GM18858 (cell line): ENCODE measurements around the gene S100A5.
"Not testable (repeated sequence)": the region's sequence is repeated elsewhere in the genome, so short reads cannot be mapped to it uniquely, and the experiment has no call there.

Experiments
- ATAC-seq: cut with Tn5 transposase; IDR thresholded peaks from one replicate; pipeline ENCODE4 v1.9.1; 2021; ENCODE audit not compliant: unreplicated experiment

S100A5 gene

DNA sequence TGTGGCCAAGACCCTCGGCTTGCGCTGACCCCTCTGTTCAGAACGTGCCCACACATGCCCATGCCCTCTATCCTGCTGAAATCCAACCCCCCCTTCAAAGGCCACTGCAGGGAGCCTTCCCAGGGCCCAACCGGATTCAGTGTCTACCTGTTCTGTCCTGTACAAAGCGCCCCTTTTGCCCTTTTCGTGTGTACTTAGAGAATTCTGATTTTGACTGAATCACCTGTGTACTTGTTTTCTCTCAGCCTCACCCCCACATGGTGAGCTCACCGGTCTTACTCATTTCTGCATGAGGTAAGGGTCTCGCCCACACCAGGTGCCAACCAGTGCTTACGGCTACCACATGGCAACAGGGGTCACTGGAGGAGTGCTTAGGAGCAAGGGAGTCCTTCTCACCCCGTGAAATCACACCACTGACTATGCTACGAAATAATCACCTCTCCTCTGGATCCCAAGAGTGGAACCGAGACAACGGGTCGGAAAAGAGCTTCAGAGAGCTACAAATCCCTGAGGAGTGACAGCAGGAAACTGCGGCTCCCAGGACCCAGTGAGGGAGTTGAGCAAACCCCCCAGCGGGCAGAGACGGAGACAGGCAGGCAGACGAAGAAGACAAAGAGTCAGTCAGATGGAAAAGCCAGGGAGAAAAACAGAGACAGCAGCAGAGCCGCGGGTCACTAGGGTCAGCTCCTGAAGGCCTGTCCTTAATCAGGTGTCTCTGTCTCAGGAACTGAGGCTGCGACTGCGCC is 27.1 kb upstream of the S100A5 start:
- no peak for ATAC-seq

DNA sequence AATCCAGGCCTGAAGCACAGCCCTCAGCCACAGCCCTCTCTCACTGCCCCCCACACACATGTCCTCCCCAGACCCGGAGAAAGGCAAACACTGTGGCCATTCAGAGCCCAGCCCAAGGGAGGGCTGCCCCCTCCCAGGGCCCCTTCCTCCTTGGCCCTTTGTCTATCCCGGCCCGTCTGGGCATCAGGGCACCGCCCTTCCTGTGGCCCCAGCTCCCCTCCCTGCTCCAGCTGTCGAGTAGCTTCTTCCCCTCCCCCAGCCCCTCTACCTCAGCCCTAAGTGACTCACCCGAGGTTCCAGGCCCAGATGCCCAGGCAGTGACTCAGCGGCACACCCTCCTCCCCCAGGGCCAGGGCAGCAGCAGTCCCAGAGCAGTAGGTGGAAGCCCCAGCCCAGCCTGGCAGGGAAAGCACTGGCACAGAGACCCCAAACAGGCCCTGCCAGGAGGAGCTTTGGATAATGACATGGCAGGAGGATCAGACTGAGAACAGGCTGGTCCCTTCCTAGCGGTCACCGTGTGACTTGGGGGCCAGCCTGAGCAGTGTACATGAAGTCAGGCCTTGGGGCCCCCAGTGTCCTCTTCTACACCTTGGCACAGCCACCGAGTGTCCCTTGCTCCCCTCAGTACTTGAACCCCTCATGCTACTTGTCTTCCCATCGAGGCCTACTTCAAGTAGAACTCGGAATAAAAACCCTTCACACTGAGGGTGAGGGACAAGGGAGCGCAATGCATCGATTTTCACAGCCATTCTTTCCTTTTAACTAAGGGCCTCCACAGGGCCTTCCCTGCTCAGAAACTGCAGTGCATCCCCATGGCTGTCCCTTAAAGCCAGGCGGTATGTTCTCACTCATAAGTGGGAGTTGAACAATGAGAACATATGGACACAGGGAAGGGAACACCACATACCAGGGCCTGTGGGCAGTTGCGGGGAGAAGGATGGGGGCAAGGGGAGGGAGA is 26.0 kb upstream of the S100A5 start:
- ATAC-seq, result no peak

DNA sequence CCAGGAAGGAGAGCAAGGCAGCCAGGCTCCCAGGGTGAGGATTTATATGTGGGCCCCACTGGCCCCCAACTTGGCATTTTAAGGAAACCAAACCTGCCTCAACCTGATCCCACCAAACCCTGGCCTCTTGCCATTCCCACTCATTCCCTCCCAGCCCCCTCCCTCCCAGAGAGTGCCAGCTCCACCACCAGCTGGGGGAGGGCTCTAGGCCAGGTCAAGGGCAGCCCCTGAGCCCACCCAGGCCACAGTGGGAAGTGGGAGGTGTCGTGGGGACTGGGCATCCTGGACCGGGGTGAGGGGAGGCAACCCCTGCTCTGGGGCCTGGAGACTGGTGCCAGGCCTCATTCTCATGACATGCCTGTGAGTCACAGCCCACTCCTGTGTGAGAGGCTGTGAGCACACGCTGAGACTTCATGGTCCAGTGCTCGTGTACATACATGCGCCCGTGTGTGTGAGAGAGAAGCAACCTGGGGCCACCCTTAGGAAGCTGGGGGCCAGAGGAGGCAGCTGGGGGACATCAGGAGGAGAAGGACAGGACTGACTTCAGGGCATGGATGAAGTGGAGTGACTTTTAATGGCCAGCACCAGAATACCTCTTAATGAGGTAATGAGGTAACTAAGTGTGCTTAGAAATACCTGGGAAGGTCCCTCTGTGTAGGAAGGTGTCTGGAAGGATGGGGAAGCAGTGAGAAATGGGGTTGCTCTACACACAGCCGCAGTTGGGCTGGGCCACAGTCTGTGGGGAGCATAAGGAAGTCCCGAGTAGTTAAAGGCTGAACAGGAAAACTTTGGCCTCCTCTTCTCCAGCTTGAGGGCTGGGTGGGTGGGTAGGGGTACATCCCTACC is 25.0 kb upstream of the S100A5 start, which contains the start of gene S100A2:
Gene S100A2 (minus strand): TSS at position 316 of the 846 bp plus-strand sequence. CDS start 1,967 bp downstream, outside the sequence.
- ATAC-seq, result no peak

DNA sequence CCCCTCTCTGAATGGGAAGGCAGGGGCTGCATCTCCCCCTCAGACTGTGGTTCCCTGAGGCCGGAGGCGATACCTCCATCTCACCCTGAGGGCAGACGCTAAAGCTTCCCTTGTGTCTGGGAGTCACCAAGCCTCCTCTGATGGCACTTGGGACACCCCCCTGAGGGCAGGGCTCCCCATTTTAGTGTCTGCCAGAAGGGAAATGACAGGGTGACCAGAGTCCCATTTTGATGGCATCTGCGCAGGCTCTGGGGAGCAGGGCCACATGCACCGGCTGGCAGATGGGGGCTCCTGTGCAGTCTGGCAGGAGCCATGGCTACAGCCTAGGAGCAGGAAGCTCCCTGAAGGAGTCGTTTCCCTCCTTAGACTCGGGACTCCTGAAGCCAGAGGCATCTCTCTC is 23.3 kb upstream of the S100A5 start:
- no peak for ATAC-seq

DNA sequence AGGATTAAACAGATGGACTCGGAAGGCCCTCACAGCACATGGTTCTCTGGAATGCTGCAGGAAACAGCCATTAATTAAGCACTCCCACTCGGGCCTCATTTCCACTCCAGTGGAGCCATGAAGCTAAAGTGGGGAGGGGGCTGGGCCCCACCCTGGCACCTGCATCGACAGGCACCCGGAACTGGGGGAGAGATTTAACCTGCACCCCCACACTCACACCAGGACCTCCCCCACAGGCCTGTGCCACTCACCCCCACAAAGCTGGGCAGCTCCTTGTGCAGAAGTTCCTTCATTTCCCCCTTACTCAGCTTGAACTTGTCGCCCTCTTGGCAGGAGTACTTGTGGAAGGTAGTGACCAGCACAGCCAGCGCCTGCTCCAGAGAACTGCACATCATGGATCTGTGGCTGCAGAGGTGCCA is 22.8 kb upstream of the S100A5 start:
- no peak for ATAC-seq

DNA sequence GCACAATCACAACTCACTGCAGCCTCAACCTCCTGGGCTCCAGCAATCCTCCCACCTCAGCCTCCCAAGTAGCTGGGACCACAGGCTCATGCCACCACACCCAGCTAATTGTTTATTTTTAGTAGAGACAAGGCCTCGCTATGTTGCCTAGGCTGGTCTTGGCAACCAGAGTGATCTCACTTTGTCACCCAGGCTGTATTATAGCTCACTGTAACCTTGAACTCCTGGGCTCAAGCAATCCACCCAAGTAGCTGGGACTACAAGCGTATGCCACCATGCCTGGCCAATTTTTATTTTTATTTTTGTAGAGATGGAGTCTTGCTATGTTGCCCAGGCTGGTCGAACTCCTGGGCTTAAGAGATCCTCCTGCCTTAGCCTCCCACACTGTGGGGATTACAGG is 21.3 kb upstream of the S100A5 start:
- ATAC-seq, result not testable (repeated sequence)

DNA sequence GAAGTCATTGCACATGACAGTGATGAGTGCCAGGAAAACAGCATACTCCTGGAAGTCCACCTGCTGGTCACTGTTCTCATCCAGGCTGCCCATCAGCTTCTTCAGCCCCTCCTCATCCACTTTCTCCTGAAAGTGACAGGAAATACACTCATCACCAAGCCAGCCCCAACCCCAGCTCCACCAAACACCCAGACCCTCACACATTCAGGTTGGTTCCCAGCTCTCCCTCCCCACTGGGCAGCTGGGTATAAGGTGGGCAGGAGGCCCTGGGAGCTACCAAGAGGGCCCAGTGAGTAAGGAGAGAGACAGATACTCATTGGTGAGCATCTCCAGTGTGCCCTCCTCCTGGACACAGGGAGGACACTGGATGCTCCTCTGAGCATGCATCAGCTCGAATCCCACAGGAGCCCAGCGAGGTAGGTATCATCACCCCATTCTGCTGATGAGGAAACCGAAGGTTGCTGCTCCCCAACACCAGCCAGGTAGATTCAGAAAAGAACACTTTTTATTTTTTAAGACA is 20.8 kb upstream of the S100A5 start:
- no peak for ATAC-seq

DNA sequence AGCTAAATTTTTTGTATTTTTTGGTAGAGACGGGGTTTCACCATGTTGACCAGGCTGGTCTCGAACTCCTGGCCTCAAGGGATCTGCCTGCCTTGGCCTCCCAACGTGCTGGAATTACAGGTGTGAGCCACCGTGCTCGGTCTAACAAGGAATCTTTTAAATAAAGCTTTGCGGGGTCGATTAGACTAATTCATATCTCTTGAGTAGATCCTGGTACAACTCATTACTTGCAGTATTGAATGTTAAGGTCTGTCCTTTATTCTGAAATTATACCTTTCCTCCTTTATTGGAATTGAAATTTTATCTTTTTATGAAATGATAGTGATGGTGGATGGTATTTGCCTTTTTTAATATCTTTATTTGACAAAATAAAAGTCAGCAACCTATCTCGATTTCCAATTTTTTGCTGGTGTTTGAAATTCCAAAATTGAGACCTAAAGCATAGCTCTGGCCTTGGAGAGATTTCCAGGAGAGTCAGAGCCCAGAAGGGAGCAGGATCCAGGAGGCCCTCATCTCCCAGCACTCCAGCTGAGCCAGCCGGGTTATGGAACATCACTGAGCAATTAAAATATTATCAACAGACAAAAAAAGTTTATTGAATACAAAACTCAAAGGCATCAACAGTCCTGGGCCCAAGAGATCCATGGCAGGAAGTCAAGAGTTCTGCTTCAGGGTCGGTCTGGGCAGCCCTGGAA is 20.2 kb upstream of the S100A5 start:
- ATAC-seq, result no peak

DNA sequence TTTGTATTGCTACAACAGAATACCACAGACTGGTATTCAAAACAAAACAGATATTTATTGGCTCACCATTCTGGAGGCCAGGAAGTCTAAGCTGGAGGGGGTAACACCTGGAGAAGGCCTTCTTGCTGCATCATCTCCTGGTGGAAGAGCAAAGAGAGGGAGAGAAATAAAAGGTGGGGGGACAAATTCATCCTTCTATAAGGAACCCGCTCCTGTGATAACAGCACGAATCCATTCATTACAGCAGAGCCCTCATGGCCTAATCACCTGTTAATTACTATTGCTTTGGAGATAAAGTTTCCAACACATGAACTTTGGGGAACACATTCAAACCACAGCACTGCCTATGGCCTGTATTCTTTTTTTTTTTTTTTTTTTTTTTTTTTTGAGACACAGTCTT is 19.5 kb upstream of the S100A5 start:
- ATAC-seq, result no peak

DNA sequence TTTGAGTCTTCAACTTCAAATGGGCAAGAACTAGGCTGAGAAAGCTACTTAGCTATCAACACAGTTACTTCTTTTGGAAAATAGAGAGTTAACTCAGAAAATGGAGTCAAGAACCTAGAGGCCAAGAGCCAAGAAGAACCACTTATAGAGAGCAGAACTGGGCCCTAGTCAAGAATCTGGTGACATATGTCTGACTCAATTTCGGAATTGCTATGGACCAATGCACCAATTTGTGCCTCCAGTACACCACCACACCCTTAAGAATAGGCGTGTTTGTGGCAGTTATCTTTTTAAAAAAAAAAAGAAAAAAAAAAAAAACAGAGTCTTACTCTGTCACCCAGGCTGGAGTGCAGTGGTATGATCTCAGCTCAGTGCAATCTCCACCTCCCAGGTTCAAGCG is 17.1 kb upstream of the S100A5 start:
- ATAC-seq, result no peak

DNA sequence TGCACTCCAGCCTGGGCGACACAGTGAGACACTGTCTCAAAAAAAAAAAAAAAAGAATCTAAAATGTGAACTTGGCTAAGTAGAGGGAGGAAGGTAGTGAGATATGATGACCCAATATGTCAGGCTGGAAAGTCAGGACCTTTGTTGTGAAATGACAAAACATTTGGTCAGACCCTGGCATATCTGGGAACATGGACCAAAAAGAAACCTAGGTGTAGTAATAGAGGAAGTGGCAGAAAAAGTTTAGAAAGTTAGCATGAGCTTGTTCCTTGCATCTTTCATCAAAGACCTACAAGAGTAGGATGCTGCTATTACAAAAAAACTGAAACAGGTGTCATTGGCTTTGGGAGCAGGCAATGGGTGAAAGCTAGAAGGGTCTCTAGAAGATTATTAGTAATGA is 15.6 kb upstream of the S100A5 start:
- ATAC-seq, result no peak

DNA sequence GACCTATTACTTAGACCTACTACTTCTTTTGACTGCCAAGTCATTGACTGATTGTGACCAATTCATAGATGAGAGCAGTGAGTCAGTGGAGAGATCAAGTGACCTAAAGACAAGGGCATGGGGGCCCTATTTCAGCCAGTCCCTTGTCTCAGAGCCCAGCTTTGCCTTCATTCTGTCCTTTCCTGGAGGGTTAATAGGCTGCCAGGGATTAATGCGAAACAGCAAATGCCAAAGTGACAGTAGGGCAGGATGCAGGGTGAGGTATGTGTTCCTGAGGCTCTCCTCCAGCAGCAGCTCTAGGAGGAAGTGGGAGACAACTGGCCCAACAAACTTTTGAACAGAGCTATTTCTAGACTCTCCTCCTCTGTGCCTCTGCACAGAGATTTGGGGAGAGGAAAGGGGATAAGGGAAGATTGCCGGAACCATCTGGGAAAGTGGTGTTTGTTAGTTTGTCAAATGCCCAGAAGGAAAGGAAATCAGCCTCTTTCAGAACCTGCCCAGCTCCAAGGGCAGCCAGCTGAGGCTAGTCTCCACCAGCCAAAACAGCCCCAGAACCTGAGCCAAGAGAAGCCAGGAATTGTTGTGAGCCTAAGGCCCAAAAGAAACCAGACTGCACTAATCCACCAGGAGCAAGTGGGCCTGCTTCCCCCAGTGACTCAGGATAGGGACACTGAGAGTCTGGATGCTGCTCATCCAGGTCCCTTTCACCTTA is 13.3 kb upstream of the S100A5 start:
- ATAC-seq, result no peak

DNA sequence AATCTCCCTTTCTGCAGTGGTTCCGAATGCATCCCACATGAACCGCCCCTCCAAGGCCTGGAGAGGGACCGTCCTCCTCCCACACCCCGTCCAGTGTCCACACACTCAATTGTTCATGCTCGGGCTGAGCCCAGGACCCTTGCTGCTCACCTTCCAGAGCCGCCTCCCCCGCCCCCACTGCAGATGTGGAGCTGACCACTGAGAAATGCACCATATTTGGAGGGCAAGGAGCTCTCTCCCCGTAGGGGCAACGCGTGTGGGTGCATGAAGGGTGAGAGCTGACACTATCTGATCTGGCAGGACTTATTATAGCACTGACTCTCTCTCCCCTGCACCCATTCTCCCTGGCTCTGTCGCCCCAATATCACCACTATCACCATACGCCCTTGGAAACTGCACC is 12.4 kb upstream of the S100A5 start:
- ATAC-seq, result no peak

DNA sequence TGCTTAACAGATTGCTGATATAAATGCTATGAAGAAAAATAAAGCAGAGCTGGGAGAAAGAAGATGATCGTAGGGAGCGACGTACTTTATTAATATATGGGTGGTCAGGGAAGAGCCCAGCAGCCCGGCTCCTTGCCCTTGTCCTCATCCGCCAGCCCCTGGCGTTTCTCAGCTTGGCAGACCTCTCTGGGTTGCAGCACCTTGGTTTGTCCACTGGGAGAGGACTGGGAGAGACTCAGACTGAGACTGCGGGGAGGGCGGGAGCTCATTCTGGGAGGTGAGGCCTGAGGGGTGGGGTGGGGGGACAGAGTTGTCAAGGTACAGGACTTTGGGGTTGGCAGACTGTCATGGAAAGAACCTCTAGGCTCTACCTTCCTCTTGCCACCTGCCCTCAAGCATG is 11.6 kb upstream of the S100A5 start:
- ATAC-seq, result no peak

DNA sequence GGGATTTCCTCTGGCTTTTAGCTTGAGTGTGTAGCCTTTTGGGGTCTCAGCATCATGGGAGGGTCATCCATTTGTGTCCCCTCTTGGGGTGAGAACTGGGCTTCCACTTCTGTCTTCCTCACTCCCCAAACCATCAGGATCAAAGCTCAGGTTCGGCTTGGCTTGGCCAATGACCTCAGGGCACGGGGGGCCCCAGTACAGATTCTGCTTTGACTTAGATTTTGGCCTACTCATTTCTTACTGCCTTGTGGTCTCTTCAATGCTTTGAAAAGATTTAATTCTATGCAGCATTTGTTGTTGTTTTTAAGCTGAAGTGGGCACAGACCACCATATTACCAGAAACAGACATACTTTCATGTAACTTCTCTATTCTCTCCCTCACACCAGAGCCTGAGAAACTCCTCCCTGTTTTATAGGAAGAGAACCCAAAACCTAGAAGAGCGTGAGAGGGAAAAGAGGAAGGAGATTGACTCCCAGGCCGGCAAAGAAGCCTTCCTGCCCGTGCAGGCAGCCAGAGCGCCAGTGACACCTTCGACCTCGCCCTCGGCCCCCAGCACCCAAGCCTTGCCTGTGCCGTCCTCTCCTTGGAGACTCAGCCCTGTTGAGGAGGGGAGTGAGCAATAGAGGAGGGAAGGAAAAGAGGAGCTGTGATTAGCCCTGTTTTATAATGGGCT is 10.2 kb upstream of the S100A5 start:
- ATAC-seq, result no peak

DNA sequence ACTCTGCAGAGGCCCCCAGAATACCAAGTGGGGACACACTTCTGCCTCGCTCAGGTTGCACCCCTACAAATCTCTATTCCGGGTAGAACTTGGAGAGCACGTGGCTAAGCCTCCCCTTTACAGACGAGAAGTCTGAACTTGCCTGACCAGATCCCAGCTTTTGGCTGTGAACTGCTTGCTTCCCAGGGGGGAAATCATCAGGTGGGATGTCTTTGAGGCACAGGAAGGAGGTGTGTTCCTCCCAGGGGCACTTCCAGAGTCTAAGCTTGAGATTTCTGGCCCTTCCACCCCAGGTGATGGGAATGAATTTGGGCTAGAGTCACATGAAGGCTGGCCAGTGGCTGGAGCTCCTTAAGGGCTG is 9.6 kb upstream of the S100A5 start:
- ATAC-seq, result no peak

DNA sequence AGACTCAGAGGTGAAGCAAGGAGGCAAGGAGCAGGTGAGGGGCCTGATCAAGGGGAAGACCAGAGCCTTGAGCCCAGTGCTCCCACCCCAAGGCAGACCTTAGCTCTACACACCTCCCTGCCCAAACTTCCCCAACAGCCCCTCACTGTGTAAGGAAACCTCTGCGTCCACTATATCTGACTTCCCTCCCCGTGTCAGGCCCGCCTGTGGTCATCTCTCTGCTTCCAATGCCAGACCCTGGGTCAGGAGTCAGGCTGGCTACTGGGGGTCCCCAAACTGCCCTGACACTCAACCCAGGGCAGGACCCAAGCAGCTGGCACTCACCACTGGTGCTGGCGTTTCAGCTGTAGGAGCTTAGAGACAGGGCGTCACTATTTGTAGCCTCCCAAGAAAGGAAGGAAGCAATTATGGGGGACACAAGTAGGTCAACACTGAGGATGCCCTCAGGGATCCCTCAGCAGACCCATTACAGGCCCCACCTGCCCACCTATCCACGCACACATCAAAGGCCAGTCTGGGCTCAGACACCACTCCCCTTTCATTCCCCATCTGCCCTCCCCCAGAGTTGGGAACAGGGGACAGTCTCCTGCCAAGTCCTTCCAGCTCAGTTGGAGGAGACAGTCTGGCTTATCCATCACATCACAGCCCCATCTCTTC is 9.1 kb upstream of the S100A5 start:
- ATAC-seq, result no peak
